ENCODE measurements around the gene ACTR2. TPM values are rescaled to one million over a fixed set of nuclear protein-coding genes. Genes with fewer than 3 reads are reported as not detected.
"Not testable (repeated sequence)": the region's sequence is repeated elsewhere in the genome, so short reads cannot be mapped to it uniquely, and the experiment has no call there.

Gene ACTR2
- total RNA-seq, 1 donor from 2014 or later, result 124 TPM

DNA sequence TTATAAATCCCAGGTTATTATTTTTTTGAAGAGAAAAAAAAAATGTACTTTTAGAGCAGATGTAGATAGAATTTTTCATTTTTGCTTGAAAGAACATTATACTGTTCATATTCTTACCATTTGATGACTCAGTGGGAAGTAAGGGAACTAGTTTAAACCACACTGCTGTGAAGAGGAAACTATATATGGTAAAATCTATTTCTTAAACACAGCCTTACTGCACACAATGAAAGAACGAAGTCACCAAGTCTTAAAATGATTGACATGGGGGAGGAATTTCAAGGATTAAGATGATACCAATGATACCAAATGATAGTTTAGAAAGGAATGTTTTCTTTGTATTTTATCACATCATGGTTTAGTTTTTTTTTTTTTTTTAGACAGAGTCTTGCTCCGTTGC is 5.0 kb downstream of the ACTR2 start:
- H4K20me1 ChIP-seq (ENCODE audit: low read depth), result peaks cover 30% of the 10 kb centered on the region
- no peaks in the 10 kb centered on the region for H3K27me3 ChIP-seq
- H3K79me2 ChIP-seq (ENCODE audit: low read depth), result peaks cover 98% of the 10 kb centered on the region
- H3K36me3 ChIP-seq, result no peaks in the 10 kb centered on the region
- peaks cover 12% of the 10 kb centered on the region for H3F3A ChIP-seq (ENCODE audit: low read depth)
- Mint-ChIP-seq H3K9me3 (no peaks in the 10 kb centered on the region), H3K27ac (no peak overlapping the region), H3K36me3 (peaks cover 2% of the 10 kb centered on the region), H3K27me3 (ENCODE audit: insufficient read depth, low read depth) (no peaks in the 10 kb centered on the region), H3K4me3 (no peak overlapping the region), H3K4me1 (peaks cover 10% of the 10 kb centered on the region)
- H3K9ac ChIP-seq, result no peak overlapping the region
- no peak overlapping the region for H3K27ac ChIP-seq
- no peak for TF ChIP-seq EZH2phosphoT487 (IDR thresholded peaks at IDR 0.05)
- TF ChIP-seq EZH2 (IDR thresholded peaks at IDR 0.05), result no peak
- no peak for TF ChIP-seq CTCF (IDR thresholded peaks at IDR 0.05)
- no peak overlapping the region for H3K4me2 ChIP-seq
- H2AFZ ChIP-seq (replicated peaks), result no peak overlapping the region
- DNase-seq (ENCODE audit: low spot score), result no peak
- H3K4me3 ChIP-seq, result no peak overlapping the region
- H3K9me3 ChIP-seq (ENCODE audit: low read depth), result no peaks in the 10 kb centered on the region
- peaks cover 5% of the 10 kb centered on the region for H3K4me1 ChIP-seq

DNA sequence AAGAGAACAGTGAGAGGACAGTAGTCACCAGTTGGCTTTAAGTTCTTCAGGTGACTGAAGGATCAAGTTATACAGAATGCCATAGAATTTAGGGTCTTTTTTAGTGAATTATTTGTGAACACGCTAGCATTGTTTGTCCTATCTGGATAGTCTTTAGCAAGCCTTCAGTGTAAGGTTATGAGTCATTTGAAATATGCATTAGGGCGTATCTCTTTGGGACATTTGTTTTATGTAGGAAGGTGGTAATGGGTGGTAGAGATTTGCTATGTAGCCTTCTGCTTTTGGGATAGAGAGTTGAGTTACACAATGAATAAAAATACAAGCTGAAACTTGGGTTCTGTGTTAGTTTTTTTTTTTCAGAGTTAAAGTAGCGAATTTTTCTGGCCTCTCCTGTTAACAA is 13.0 kb downstream of the ACTR2 start:
- H3K27me3 Mint-ChIP-seq (ENCODE audit: insufficient read depth, low read depth), result no peaks in the 10 kb centered on the region

DNA sequence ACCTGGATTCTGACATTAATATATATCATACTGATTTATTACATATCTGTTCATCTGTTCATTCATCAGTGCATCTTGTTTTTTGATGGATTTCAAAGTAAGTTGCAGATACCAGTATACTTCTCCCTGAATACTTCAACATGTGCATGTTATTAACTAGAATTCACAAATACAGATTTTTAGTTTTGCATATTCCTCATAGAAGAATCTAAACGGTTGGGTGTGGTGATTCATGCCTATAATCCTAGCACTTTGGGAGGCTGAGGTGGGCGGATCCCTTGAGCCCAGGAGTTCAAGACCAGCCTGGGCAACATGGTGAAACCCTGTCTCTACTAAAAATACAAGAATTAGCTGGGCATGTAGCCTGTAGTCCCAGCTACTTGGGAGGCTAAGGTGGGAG is 16.8 kb downstream of the ACTR2 start:
- H3K27me3 ChIP-seq; H3K4me1 ChIP-seq; H3K4me3 Mint-ChIP-seq; H3K36me3 ChIP-seq; H3K4me3 ChIP-seq; H3K9me3 Mint-ChIP-seq; DNase-seq (ENCODE audit: low spot score); H3K4me1 Mint-ChIP-seq; H3K27me3 Mint-ChIP-seq (ENCODE audit: insufficient read depth, low read depth); H3K36me3 Mint-ChIP-seq; H3K27ac ChIP-seq; H3K27ac Mint-ChIP-seq; H3K79me2 ChIP-seq (ENCODE audit: low read depth); H2AFZ ChIP-seq (replicated peaks); H3K4me2 ChIP-seq; H3K9ac ChIP-seq; H3K9me3 ChIP-seq (ENCODE audit: low read depth); H3F3A ChIP-seq (ENCODE audit: low read depth); H4K20me1 ChIP-seq (ENCODE audit: low read depth): not testable (repeated sequence)

More for the DNA sequence above, 13.0 kb downstream of the ACTR2 start:
- Histone ChIP-seq H3K79me2 (ENCODE audit: low read depth) (peaks cover 37% of the 10 kb centered on the region), H3K4me1 (no peaks in the 10 kb centered on the region), H4K20me1 (ENCODE audit: low read depth) (peaks cover 10% of the 10 kb centered on the region), H3K9me3 (ENCODE audit: low read depth) (no peaks in the 10 kb centered on the region), H3K4me2 (no peak overlapping the region), H3K27ac (no peak overlapping the region), H3K9ac (no peak overlapping the region), H2AFZ (replicated peaks) (no peak overlapping the region), H3K27me3 (no peaks in the 10 kb centered on the region), H3F3A (ENCODE audit: low read depth) (no peaks in the 10 kb centered on the region), H3K36me3 (no peaks in the 10 kb centered on the region), H3K4me3 (no peak overlapping the region)
- Mint-ChIP-seq H3K9me3 (no peaks in the 10 kb centered on the region), H3K4me3 (no peak overlapping the region), H3K36me3 (peaks cover 3% of the 10 kb centered on the region), H3K27ac (no peak overlapping the region), H3K4me1 (no peaks in the 10 kb centered on the region)
- DNase-seq (ENCODE audit: low spot score), result no peak
- TF ChIP-seq EZH2phosphoT487 (IDR thresholded peaks at IDR 0.05), result no peak
- TF ChIP-seq CTCF (IDR thresholded peaks at IDR 0.05), result no peak
- TF ChIP-seq EZH2 (IDR thresholded peaks at IDR 0.05), result no peak

- no peaks in the 10 kb centered on the region for H3K79me2 ChIP-seq (ENCODE audit: low read depth)
Observed at GRCh38 chr2:65252640-65253039, 25.0 kb downstream of the ACTR2 start.

More at GRCh38 chr2:65252640-65253039, 25.0 kb downstream of the ACTR2 start:
- H3K27ac ChIP-seq, result no peak overlapping the region
- H3K4me1 Mint-ChIP-seq, result no peaks in the 10 kb centered on the region
- H3K9ac ChIP-seq, result no peak overlapping the region
- peaks cover 30% of the 10 kb centered on the region for H3K36me3 ChIP-seq
- TF ChIP-seq CTCF (IDR thresholded peaks at IDR 0.05) (no peak), EZH2phosphoT487 (IDR thresholded peaks at IDR 0.05) (no peak), EZH2 (IDR thresholded peaks at IDR 0.05) (no peak)
- no peak for DNase-seq (ENCODE audit: low spot score)
- H3K27me3 Mint-ChIP-seq (ENCODE audit: insufficient read depth, low read depth), result peaks cover 2% of the 10 kb centered on the region
- no peaks in the 10 kb centered on the region for H3K9me3 Mint-ChIP-seq
- no peaks in the 10 kb centered on the region for H3K9me3 ChIP-seq (ENCODE audit: low read depth)
- no peaks in the 10 kb centered on the region for H4K20me1 ChIP-seq (ENCODE audit: low read depth)
- no peak overlapping the region for H3K4me3 Mint-ChIP-seq
- H3K4me3 ChIP-seq, result no peak overlapping the region
- H3K36me3 Mint-ChIP-seq, result peaks cover 24% of the 10 kb centered on the region
- no peaks in the 10 kb centered on the region for H3K27me3 ChIP-seq
- no peak overlapping the region for H3K4me2 ChIP-seq
- H3F3A ChIP-seq (ENCODE audit: low read depth), result no peaks in the 10 kb centered on the region
- no peak overlapping the region for H2AFZ ChIP-seq (replicated peaks)
- H3K4me1 ChIP-seq, result no peaks in the 10 kb centered on the region
- no peak overlapping the region for H3K27ac Mint-ChIP-seq

Measured in neural progenitor cell (in vitro differentiated cells).